ENCODE measurements around the gene COL24A1.

DNA sequence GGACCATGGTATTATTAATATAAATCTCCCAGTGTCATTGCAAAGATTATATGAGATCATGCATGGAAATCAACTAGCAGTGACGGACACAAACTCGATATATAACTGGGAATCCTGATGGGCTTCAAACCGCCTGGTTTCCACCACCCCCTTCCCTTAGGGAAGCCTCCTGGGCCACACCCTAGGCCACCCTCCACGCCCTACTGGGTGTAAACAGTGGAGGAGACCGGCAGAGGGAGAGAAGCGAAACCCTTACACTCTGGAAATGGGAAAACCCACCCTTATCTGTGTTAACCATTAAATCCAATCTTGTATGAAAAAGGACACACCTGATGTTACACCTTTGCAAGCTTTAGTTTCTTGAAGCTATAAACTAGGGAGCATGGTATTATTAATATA, 447.7 kb downstream of the COL24A1 start:
- TF ChIP-seq EZH2 (IDR thresholded peaks at IDR 0.05; ENCODE audit: insufficient read depth, poor library complexity, severe bottlenecking) (no peak), EZH2phosphoT487 (IDR thresholded peaks at IDR 0.05; ENCODE audit: insufficient read depth, low read depth) (no peak)
